HG03457 (cell line): ENCODE data around the gene MEGF8.
"Not testable (repeated sequence)": the region's sequence is repeated elsewhere in the genome, so short reads cannot be mapped to it uniquely, and the experiment has no call there.

ENCODE experiments used
- ATAC-seq: cut with Tn5 transposase; IDR thresholded peaks from one replicate; pipeline ENCODE4 v1.9.1; 2021; ENCODE audit warnings: moderate number of reproducible peaks; ENCODE audit not compliant: unreplicated experiment

Gene MEGF8

DNA sequence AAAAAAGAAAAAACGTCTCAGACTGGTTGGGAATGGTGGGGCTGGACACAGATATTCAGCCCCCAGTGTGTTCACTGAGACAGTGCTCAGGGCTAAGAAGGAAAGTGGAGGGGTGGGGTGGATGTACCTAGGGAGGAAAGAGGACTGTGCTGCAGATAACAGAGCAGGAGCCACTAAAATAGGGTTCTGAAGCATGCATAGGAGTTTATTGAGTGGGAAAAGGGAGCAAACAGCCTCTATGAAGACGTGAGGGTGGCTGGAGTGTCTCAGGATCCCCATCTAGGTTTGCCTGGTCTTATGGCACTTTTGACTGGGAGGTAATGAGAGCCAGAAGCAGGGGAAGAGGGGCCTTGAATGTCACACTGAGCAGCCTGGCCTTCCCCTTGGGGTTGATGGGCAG is 3.4 kb downstream of the MEGF8 start:
- no peak for ATAC-seq

- no peak for ATAC-seq
These were observed 4.8 kb downstream of the MEGF8 start for GRCh38 chr19:42330241-42330711.

DNA sequence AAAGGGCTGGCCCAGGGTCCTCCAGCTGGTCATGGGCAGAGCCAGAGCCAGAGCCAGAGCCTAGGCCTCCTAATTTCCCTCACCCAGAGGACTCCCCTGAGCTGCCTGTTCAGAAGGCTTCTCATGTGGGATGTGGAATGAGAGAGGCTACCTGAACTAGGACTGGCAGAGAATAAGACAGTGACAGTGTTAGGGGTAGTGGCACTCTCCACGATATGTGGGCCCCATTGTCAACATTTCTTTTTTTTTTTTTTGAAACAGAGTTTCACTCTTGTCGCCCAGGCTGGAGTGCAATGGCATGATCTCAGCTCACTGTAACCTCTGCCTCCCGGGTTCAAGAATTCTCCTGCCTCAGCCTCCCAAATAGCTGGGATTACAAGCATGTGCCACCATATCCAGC is 5.9 kb downstream of the MEGF8 start:
- ATAC-seq = not testable (repeated sequence)

DNA sequence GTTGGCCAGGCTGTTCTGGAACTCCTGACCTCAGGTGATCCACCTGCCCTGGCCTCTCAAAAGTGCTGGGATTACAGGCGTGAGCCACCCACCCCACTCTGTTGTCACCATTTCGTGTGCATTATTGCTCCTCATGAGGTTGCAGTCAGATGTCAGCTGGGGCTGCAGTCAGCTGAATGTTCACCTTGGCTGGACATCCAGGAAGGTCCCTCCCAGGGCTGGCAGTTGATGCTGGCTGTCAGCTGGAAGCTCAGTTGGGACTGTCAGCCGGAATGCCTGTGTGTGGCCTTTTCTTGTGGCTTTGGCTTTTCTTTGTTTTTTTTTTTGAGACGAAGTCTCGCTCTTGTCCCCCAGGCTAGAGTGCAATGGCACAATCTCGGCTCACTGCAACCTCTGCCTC is 6.6 kb downstream of the MEGF8 start:
- ATAC-seq = no peak

DNA sequence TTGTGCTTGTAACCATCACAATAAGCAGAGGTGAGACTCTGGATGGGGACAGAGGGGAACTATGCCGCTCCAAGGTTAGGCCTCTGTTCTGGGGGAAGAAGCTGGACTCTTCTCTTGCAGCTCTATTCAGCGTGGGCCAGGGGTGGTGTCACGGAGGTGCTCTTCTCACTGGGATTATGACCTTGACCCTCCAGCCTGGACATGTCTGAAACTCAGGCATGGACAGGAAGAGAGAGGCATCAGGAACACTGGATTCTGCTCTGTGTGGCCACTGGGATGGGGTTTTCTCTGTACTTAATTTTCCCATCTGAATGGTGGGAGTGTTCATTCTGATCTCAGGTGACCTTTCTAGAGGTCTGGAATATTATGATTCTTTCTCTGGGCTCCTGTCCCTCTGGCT is 7.6 kb downstream of the MEGF8 start:
- ATAC-seq = no peak

DNA sequence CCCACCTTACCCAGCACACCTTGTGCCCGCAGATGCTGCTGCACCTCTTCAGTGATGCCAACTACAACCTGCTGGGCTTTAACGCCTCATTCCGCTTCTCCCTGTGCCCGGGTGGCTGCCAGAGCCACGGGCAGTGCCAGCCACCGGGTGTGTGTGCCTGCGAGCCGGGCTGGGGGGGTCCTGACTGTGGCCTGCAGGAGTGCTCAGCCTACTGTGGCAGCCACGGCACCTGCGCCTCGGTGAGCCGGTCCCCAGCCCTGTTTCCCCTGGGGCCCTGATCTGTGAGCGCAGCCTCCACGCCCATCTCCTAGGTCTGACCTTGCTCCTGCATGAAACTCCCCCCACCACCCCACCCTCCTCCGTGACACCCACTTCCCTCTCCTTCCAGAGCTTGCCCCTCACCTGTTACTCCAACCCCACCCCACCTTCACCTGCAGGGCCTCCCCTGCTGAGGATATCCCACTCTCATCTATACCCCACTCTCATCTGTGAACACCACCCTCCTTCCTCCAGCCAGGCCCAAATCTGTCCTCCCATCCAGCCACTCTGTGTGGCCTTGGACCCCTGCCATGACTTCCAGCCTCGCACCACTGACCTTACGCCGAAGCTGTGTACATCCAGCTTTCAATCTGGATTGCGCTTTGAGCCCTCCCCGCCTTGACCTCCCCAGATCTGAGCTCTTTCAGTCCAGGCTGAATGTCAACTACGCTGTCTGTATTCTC is 8.7 kb downstream of the MEGF8 start:
- ATAC-seq = no peak

DNA sequence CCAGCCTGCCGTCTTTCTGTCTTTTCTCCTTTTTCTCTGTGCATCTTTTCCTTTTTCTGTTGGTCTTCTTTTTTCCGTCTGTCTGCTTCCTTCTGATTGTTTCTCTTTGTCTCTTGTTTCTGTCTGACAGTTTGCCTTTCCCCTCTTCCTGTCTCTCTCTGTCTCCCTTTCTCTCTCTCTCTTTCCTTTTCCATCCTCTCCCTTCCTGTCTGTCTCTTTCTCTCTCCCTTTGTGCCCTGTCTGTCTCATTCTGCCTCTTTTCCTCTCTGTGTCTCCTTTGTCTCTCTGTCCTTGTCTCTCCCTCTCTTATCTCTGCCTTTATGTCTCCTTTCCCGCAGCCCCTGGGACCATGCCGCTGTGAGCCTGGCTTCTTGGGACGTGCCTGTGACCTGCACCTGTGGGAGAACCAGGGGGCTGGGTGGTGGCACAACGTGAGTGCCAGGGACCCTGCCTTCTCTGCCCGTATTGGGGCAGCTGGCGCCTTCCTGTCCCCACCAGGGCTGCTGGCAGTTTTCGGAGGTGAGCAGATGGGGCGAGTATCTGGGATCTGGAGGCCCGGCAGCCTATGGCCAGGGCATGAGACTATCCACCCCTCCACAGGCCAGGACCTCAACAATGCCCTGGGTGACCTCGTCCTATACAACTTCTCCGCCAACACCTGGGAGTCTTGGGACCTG is 9.4 kb downstream of the MEGF8 start:
- ATAC-seq = no peak

DNA sequence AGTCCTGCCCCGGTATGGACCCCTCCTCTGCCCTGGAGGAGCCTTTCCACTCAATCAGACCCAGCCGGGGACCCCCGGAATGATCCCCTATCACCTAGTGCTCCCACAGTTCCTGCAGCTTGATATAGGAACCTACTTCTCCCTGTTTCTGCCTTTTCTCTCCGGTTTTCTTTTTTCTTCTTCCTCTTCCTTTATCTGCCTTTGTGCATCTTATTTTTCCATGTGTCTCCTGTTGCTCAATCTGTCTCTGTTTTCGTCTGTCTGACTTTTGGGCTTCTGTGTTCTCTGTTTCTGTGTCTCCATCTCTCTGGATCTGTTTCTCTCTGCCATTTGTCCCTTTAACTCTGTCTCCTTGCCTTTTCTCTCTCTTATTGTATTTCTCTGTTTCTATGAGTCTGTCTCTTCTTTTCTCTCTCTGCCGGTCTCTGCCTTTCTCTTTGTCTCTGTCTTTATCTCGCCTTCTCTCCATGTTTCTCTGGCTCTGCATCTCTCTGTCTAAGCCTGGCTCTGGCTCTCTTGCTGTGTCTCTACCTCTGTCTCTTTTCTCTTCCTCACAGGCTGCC is 10.0 kb downstream of the MEGF8 start:
- ATAC-seq = no peak

DNA sequence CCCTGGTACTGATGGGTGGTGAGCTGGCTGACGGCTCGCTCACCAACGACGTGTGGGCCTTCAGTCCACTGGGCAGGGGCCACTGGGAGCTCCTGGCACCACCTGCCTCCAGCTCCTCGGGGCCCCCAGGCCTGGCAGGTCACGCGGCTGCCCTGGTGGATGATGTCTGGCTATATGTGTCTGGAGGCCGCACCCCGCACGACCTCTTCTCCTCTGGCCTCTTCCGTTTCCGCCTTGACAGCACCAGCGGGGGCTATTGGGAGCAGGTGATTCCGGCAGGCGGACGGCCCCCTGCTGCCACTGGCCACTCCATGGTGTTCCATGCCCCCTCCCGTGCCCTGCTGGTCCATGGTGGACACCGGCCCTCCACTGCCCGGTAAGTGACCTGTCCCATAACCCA is 10.5 kb downstream of the MEGF8 start:
- ATAC-seq = no peak

GRCh38 chr19:42339126-42339860 is 13.9 kb downstream of the MEGF8 start:
- ATAC-seq = not testable (repeated sequence)

- not testable (repeated sequence) for ATAC-seq
These were observed 14.5 kb downstream of the MEGF8 start for GRCh38 chr19:42339922-42340321.

DNA sequence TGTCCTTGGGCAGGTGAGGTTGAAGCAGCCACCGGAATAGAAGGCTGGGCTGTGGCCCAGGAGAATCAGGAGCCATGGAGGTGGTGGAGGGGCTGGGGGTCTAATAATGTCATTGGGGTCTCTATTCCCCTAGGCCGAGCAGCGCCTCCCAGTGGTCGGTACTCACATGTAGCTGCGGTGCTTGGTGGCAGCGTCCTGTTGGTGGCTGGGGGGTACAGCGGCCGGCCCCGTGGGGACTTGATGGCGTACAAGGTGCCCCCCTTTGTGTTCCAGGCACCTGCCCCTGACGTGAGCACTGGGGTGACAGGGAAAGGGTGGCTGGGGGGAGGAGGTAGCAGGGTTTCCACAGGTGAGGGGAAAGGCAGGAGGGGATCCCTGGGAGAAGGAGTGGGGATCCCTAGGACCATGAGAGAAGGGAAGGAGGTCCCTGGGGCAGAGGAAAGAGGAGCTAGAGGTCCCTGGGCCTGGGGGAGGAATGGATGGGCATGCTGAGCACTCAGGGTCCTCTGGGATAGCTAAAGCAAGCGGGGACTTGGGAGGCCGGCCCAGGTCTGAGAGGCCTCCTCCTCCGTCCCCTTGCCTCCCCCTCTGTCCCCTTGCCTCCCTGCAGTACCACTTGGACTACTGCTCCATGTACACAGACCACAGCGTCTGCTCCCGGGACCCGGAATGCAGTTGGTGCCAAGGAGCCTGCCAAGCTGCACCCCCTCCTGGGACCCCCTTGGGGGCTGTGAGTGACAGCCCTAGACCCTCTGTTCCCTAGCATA is 18.1 kb downstream of the MEGF8 start:
- ATAC-seq = no peak

DNA sequence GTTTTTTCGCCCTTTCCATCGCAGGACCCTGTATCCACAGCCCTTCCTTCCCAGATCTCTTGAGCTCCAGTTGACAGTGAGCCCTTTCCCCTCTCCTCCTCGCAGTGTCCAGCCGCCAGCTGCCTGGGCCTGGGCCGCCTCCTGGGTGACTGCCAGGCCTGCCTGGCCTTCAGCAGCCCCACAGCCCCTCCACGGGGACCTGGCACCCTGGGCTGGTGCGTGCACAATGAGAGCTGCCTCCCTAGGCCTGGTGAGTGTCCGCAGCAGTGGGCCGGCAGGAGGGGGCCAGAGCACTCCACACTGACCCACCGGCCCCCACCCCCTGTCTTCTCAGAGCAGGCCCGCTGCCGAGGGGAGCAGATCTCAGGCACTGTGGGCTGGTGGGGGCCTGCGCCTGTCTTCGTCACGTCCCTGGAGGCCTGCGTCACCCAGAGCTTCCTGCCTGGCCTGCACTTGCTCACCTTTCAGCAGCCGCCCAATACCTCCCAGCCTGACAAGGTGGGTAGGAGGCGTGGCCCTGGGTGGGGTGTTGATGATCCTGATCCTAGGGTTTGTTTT is 19.0 kb downstream of the MEGF8 start:
- no peak for ATAC-seq

DNA sequence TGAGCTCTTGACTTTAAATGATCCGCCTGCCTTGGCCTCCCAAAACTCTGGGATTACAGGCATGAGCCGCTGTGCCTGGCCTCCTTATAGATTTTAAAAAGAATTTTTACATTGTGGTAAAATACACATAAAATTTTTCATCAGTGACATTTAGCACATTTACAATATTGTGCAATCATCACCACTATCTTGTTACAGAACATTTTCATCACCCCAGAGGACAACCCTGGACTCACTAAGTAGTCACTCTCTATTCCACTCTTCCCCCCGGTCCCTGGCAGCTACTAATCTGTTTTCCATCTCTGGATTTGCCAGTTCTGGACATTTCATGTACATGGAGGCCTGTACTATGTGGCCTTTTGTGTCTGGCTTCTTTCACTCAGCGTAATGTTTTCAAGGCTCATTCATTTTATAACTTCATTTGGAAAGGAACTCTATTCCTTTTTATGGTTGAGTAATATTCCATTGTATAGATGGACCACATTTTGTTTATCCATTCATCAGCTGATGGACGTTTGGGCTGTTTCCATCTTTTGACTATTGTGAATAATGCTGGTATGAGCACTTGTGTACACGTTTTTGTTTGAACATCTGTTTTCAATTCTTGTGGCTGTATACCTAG is 19.9 kb downstream of the MEGF8 start:
- ATAC-seq = no peak

DNA sequence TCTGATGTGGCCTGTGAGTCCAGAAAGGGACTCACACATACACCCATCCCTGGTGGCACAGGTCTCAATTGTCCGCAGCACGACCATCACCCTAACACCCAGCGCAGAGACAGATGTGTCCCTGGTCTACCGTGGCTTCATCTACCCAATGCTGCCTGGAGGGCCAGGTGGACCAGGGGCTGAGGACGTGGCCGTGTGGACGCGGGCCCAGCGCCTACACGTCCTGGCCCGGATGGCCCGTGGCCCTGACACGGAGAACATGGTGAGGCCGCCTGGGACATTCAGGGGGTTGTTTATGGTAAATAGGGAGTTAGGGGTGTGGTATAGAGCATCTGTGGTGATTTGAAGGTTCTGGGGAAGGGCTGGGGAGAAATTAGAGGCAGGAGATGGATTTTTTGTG is 22.8 kb downstream of the MEGF8 start:
- ATAC-seq = no peak

DNA sequence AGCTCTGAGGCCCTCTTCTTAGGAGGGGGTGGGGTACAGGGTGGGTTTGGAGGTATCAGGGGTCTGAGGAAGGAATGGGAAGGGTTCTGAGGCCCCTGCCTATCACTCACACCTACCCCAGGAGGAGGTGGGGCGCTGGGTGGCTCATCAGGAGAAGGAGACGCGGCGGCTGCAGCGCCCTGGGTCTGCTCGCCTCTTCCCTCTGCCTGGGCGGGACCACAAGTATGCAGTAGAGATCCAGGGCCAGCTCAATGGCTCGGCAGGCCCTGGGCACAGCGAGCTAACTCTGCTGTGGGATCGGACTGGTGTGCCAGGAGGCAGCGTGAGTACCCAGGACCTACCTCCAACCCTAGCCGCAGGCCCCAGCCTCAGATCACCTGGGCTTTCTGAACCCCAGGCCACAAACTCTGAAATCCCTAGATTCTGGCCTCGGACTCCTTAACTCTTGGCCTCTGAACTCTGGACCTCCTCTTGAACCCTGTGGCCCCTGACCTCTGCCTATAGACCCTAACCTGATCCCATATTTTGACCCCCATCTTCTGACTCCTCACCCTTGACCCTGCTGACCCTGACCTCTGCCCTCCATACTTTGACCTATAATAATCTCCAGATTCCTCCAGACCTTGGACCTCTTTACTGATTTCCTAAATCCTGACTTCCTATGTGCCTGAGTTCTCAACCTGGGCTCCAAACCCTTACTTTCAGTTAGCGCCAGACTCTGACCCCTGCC is 24.1 kb downstream of the MEGF8 start:
- no peak for ATAC-seq

- no peak for ATAC-seq
These were observed 25.0 kb downstream of the MEGF8 start for GRCh38 chr19:42350417-42350816.

DNA sequence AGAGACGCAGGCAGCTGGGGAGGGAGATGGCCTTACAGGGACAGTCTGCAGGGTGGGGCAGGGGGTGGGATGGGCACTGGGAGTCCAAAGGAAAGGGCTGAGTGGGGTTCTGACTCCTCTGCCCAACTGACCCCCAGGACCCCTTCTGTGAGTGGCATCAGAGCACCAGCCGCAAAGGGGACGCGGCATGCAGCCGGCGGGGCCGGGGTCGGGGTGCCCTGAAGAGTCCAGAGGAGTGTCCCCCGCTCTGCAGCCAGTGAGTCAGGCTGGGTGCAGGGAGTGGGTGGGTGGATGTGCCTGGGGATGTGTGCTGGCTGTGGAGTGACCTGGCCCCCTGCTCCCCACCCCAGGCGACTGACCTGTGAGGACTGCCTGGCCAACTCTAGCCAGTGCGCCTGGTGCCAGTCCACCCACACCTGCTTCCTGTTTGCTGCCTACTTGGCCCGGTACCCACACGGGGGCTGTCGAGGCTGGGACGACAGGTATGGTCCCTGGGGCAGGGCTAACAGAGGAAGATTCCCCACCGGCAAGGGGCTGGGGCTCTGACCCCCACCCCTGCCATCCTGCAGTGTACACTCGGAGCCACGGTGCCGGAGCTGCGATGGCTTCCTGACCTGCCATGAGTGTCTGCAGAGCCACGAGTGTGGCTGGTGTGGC is 25.8 kb downstream of the MEGF8 start:
- no peak for ATAC-seq
